GM18907 (cell line): ENCODE data around the gene PLD2.
"Not testable (repeated sequence)": the region's sequence is repeated elsewhere in the genome, so short reads cannot be mapped to it uniquely, and the experiment has no call there.

Experiments
- ATAC-seq: cut with Tn5 transposase; IDR thresholded peaks from one replicate; pipeline ENCODE4 v1.9.1; 2021; ENCODE audit warnings: mild to moderate bottlenecking, moderate library complexity; ENCODE audit not compliant: unreplicated experiment

PLD2 gene

GRCh38 chr17:4854111-4854681 is 47.2 kb downstream of the PLD2 start:
- no peak for ATAC-seq

- no peak for ATAC-seq
Observed at GRCh38 chr17:4856271-4856936, 49.5 kb downstream of the PLD2 start.

GRCh38 chr17:4856937-4857314 is 50.0 kb downstream of the PLD2 start:
- ATAC-seq, result no peak

GRCh38 chr17:4857347-4857746 is 50.4 kb downstream of the PLD2 start:
- ATAC-seq, result not testable (repeated sequence)

GRCh38 chr17:4858068-4858881 is 51.3 kb downstream of the PLD2 start:
- ATAC-seq, result no peak

- no peak for ATAC-seq
Observed at GRCh38 chr17:4858882-4859260, 51.9 kb downstream of the PLD2 start.

- ATAC-seq, result no peak
Observed at GRCh38 chr17:4859816-4860625, 53.1 kb downstream of the PLD2 start.

GRCh38 chr17:4860651-4861050 is 53.7 kb downstream of the PLD2 start:
- no peak for ATAC-seq

- no peak for ATAC-seq
Observed at GRCh38 chr17:4861052-4861451, 54.1 kb downstream of the PLD2 start.

GRCh38 chr17:4862720-4863119 is 55.8 kb downstream of the PLD2 start:
- no peak for ATAC-seq

GRCh38 chr17:4863321-4863720 is 56.4 kb downstream of the PLD2 start:
- ATAC-seq, result no peak

GRCh38 chr17:4867535-4867934 is 60.6 kb downstream of the PLD2 start:
- not testable (repeated sequence) for ATAC-seq

GRCh38 chr17:4869058-4869998 is 62.4 kb downstream of the PLD2 start:
- ATAC-seq, result not testable (repeated sequence)

- no peak for ATAC-seq
Observed at GRCh38 chr17:4870855-4871254, 63.9 kb downstream of the PLD2 start.

- ATAC-seq, result no peak
Observed at GRCh38 chr17:4872786-4873185, 65.8 kb downstream of the PLD2 start.
